HG03196 (cell line): ENCODE data around the gene ZSCAN10.
"Not testable (repeated sequence)": the region's sequence is repeated elsewhere in the genome, so short reads cannot be mapped to it uniquely, and the experiment has no call there.

Experiments
- ATAC-seq: cut with Tn5 transposase; IDR thresholded peaks from one replicate; pipeline ENCODE4 v1.9.1; 2021; ENCODE audit not compliant: unreplicated experiment

The ZSCAN10 gene

GRCh38 chr16:3098459-3099394 is at the start of gene ZSCAN10:
ZSCAN10 (minus strand) TSS chr16:3099294; CDS start chr16:3092937, 6,357 bp downstream.
- ATAC-seq: no peak

DNA sequence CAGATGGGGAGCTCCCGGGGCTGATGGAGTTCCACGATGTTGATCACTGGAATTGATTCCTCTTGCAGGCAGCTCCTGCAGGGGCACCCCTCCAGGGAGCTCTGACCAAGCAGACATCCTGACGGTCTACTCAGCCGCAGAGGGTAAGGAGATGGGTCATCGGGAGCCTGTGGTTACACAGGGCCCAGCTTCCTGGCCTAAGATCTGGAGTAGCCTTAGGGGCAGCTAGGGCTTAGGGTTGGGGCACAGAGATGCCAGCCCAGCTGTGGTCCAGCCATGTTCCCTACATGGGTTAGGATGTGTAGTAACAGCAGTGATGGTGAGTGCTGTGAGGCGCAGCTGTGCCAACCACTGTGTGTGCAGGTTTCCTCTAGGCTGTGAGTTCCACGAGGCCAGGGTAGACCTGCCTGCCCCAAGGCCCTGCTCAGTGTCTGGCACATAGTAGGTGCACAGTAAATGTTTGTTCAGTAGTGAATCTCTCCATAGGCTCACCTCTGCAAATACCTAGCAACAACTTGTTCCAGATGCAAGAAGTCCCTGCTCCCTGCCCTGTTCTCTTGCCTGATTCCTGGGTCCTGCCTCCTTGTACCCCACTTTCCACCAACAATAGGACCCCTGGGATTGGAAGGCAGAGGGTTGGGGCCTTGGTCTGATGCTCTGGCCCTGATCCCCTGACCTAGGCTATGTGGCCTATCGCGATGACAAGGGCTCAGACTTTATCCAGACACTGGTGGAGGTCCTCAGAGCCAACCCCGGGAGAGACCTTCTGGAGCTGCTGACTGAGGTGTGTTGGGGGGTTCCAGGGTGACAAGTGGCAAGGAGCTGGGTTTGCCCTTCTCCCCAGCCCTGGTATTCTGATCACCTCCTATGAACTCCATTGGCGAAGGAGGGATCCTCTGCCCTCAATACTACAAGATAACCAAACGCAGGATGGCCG is 49.4 kb upstream of the ZSCAN10 start:
- no peak for ATAC-seq

DNA sequence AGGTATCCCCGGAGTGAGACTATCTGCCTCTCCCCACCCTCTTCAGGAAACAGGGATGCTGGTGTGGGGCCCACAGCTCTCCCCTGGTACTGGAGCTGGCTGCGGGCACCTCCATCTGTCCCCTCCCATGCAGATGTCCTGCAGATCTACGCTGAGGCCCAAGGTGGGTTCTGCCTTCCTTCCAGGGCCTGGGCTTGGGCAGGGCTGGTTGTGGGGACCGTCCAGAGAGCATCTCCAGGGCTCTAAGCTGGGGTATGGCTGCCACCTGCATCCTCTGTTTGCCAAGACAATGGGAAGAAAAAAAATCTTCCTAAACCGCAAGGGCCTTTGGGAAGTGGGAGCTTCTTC is 48.6 kb upstream of the ZSCAN10 start:
- no peak for ATAC-seq

- ATAC-seq: no peak
These were observed 48.1 kb upstream of the ZSCAN10 start for GRCh38 chr16:3147046-3147756.

GRCh38 chr16:3145660-3146059 is 46.6 kb upstream of the ZSCAN10 start:
- ATAC-seq: no peak

DNA sequence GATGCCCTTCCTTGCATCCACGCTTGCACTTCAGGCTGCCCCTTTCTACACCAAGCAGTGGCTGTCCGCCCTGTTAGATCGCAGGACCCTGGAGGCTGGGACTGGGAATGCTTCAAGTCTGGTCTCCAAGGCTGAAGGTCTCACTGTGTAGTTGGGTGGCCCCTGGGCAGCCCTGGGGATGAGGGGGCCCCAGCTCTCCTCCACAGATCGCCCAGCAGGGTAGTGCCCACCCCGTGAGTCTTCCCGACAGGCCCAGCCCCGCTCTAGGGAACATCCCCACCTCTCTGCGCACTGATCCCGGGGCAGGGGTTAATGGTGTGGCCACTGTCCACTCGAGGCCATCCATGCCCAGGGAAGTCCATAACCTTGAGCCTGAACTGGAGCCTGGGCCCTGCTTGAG is 46.1 kb upstream of the ZSCAN10 start:
- no peak for ATAC-seq

GRCh38 chr16:3144321-3144983 is 45.4 kb upstream of the ZSCAN10 start:
- ATAC-seq: no peak

- no peak for ATAC-seq
These were observed 44.7 kb upstream of the ZSCAN10 start for GRCh38 chr16:3143598-3144320.

DNA sequence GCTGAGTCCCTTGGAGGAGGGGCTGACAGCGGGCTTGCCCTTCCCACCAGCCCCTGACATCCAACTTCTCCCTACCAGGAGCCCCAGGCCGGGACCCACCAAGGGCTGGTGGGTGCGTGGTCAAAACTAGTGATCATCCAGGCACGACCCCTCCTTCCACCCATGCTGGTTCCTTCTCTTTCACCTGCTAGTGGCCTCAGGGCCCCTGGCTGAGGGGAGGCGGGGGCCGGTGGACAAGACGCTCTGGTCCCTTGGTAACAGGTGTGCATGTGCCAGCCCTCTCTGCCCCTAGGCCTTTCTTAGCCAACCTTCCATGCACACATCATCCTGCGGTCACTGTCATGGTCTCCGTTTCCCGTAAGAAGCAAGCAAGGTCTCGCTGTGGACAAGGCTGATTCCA is 44.1 kb upstream of the ZSCAN10 start:
- no peak for ATAC-seq

- ATAC-seq: no peak
These were observed 43.7 kb upstream of the ZSCAN10 start for GRCh38 chr16:3142770-3143169.

DNA sequence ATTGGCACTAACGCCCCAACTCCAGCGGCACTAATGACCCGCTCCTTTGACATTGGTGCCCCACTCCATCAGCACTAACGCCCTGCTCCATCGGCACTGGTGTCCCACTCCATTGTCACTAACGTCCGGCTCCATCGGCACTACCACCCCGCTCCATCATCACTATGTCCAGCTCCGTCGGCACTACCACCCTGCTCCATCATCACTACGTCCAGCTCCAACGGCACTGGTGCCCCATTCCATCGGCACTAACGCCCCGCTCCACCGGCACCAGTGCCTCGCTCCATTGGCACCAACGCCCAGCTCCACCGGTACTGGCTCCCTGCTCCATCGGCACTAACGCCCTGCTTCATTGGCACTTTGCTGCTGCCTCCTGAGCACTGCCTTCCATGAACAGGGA is 43.2 kb upstream of the ZSCAN10 start:
- no peak for ATAC-seq

DNA sequence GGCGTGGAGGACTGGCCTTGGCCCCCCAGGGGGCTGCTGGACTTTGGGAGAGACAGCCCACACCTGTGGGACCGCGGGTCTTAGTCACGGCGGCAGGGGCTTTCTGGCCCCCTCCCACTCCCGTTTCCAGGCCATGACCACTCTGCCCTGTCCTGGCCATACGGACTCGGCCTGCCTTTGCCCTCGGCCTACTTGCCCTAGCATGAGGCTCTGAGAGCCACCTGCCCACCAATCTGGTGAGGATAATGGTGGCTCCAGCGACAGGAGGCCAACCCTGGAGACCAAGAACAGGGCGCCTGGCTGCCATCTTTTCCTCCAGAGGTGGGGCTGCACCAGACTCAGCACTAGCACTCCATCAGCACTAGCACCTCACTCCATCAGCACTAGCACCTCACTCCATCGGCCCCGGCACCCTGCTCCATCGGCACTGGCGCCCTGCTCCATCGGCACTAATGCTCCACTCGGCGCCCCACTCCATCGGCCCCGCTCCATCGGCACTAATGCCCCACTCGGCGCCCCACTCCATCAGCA is 42.8 kb upstream of the ZSCAN10 start:
- ATAC-seq: no peak

- ATAC-seq: no peak
These were observed 41.7 kb upstream of the ZSCAN10 start for GRCh38 chr16:3140603-3141427.

- ATAC-seq: not testable (repeated sequence)
These were observed 40.5 kb upstream of the ZSCAN10 start for GRCh38 chr16:3139561-3139960.

GRCh38 chr16:3138823-3139426 is 39.8 kb upstream of the ZSCAN10 start:
- ATAC-seq: no peak

DNA sequence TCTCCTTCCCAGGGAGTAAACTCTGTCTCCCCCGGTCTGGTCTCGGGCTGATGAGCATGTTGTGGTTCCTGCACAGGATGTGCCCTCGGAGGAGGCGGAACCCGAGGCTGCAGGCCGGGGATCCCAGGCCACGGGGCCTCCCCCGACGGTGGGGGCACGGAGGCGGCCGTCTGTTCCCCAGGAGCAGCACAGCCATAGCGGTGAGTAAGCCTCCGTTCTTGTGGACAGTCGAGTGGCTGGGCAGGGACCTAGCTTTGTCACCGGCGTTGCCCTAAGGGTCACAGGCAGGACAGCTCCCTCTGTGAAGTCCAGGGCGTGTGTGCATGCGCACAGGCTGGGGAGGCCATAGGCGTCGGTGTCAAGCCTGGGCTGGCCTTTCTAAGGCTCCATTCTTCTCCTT is 39.2 kb upstream of the ZSCAN10 start:
- ATAC-seq: no peak

- no peak for ATAC-seq
These were observed 38.2 kb upstream of the ZSCAN10 start for GRCh38 chr16:3137267-3137666.

GRCh38 chr16:3135126-3135715 is 36.1 kb upstream of the ZSCAN10 start:
- ATAC-seq: no peak
